SK-N-MC (cell line): ENCODE data around the gene FAM90A1.
A peak's percentile ranks its signal among the peaks of the same experiment; 100 is the strongest.
"Not testable (repeated sequence)": the region's sequence is repeated elsewhere in the genome, so short reads cannot be mapped to it uniquely, and the experiment has no call there.

ENCODE experiments used
- DNase-seq: peaks from one replicate; pipeline ENCODE4 v3.0.0-alpha.2; 2011; ENCODE audit warnings: low read depth, low spot score
- H3K27ac ChIP-seq: fragments of 200-600 bp; sonication (generic); 2 replicates; pipeline ENCODE4 v1.5.1; 2016; ENCODE audit warnings: mixed run types
- H3K36me3 ChIP-seq: fragments of 200-600 bp; sonication (generic); 2 replicates; pipeline ENCODE4 v1.6.1; 2017; ENCODE audit warnings: antibody characterized with exemption, low read length, mixed read lengths; ENCODE audit not compliant: insufficient read depth
- H3K4me3 ChIP-seq: fragments of 200-600 bp; sonication (generic); 2 replicates; pipeline ENCODE4 v1.5.1; 2016
- H3K9ac ChIP-seq: fragments of 200-600 bp; sonication (generic); 2 replicates; pipeline ENCODE4 v1.8.0; 2017; ENCODE audit warnings: mixed run types, mixed read lengths; ENCODE audit not compliant: insufficient read length
- H3K9me3 ChIP-seq: fragments of 200-600 bp; sonication (generic); 2 replicates; pipeline ENCODE4 v1.6.1; 2017; ENCODE audit warnings: low read depth, mild to moderate bottlenecking, antibody characterized with exemption, low read length, moderate library complexity, mixed read lengths
- POLR2AphosphoS5 ChIP-seq: IDR thresholded peaks from 2 replicates; pipeline ENCODE4 v1.6.1; 2012; ENCODE audit warnings: mild to moderate bottlenecking, low read depth, low read length, borderline replicate concordance

Gene FAM90A1

DNA sequence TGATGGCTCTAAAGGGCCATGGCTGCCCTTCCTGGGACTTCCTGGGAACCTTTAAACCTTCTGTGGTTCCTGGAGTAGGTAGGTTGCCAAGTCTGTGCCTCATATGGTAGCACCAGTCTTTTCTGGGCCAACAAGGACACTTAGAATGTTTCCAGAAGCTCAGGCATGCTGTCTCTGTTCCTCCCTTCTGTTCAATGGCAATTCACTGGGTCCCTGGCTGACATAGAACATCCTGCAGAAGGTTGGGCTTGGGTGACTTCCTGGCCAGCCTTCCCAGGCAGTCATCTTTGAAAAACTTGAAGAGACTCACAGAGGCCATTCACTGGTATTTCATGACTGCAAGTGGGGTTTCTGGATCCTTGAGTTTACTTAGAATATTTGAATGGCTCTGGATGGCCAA is 46.1 kb downstream of the FAM90A1 start:
- not testable (repeated sequence) for H3K9ac ChIP-seq, H3K4me3 ChIP-seq, H3K27ac ChIP-seq, H3K9me3 ChIP-seq, DNase-seq, H3K36me3 ChIP-seq

DNA sequence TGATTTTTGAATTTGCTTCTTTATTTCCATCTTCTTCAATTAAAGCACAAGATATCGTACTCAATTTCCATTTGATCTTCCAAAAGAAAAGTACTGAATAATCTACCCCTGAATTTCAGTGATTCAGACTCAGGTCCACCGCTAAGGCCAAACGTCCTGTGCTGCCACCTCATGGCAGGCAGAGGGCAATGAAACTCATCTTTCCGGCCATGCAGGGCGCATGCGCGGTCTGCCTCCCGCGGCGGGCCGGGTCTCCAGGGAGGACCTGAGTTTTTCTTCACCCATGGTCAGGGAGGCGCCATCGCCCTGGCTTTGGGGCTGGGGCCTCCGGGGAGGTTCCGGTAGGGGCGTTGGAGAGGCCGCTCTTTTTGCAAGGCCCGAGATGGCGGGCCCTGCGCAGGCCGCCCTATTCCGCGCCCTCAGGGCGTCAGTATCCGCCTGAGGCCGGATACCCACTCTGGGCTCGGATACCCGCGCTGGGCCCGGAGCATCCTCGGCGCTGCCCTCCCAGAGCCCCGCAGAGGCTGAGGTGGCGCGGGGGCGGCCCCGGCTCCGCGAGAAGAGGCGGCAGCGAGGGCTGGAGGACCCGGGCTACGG is 47.3 kb downstream of the FAM90A1 start:
- not testable (repeated sequence) for H3K9ac ChIP-seq, DNase-seq, H3K9me3 ChIP-seq, H3K27ac ChIP-seq, H3K36me3 ChIP-seq
- TF ChIP-seq POLR2AphosphoS5, result peak; percentile 22; the same call in 1 of the 2 replicates
- H3K4me3 ChIP-seq, result peak overlapping the region; percentile 74

DNA sequence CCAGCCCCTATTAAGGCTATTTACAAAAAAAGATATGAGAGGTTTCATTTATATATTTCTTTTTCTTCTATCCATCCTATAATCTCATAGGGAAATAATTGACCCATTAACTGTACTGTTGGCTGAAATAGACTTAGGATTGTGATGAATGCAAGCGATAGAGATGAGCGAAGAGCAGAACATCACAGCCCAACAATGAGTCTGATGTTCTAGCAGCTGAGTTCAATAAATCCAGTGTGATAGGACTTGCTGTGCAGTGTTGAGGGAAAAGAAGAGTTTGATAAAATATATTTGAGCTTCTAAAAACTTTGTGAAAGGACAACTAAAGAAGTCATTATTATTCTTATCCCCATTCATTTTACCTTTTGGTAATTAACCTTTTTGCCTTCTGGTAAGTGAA is 54.5 kb downstream of the FAM90A1 start:
- H3K9ac ChIP-seq, H3K4me3 ChIP-seq, DNase-seq, H3K9me3 ChIP-seq, H3K36me3 ChIP-seq, H3K27ac ChIP-seq: not testable (repeated sequence)
